ENCODE results near the gene PHYKPL.

Gene PHYKPL

DNA sequence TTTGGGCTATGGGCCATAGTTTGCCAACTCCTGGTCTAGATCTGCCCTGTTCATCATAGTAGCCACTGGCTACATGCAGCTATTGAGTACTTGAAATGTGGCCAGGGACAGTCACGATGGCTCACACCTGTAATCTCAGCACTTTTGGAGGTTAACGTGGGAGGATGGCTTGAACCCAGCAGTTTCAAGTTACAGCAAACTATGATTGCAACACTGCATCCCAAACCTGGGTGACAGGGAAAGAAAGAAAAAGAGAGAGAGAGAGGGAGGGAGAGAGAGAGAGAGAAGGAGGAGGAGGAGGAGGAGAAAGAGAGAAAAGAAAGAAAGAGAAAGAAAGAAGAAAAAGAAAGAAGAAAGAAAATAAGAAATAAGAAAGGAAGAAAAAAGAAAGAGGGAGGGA lies 40.4 kb downstream of the PHYKPL start:
- no peak overlapping the region for H3K9ac ChIP-seq (ENCODE audit: low read depth, low read length)
- H3K9me3 ChIP-seq (ENCODE audit: insufficient read depth, low read depth, low read length), result 0 out of 2 replicates have a peak, but pooled peaks cover 7% of the 10 kb centered on the region
- H3K27ac ChIP-seq (ENCODE audit: low read length), result no peak overlapping the region
- H3K36me3 ChIP-seq (ENCODE audit: insufficient read depth, low read depth, low read length), result no peaks in the 10 kb centered on the region
- H3K4me3 ChIP-seq (ENCODE audit: low read length), result no peak overlapping the region
- H3K27me3 ChIP-seq (ENCODE audit: insufficient read depth, low read length), result no peaks in the 10 kb centered on the region
- peaks cover 4% of the 10 kb centered on the region; the same call in 1 of the 2 replicates for H3K4me1 ChIP-seq (ENCODE audit: insufficient read depth, low read length)

DNA sequence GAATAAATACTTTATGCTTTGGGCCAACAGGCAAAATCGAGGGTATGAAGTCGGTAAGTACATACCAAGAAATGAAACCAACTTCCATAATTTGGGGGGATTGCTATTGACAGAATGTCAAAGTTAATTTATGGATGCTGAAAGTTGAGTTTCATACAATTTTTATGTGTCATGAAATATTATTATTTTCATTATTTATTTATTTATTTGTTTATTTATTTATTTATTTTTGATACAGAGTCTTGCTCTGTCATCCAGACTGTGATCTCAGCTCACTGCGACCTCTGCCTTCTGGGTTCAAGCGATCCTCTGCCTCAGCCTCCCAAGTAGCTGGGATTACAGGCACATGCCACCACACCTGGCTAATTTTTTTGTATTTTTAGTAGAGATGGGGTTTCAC lies 40.9 kb downstream of the PHYKPL start:
- peaks cover 4% of the 10 kb centered on the region; the same call in 1 of the 2 replicates for H3K4me1 ChIP-seq (ENCODE audit: insufficient read depth, low read length)
- no peaks in the 10 kb centered on the region for H3K27me3 ChIP-seq (ENCODE audit: insufficient read depth, low read length)
- no peaks in the 10 kb centered on the region for H3K36me3 ChIP-seq (ENCODE audit: insufficient read depth, low read depth, low read length)
- no peak overlapping the region for H3K9ac ChIP-seq (ENCODE audit: low read depth, low read length)
- H3K27ac ChIP-seq (ENCODE audit: low read length), result no peak overlapping the region
- 0 out of 2 replicates have a peak, but pooled peaks cover 7% of the 10 kb centered on the region for H3K9me3 ChIP-seq (ENCODE audit: insufficient read depth, low read depth, low read length)
- no peak overlapping the region for H3K4me3 ChIP-seq (ENCODE audit: low read length)

GRCh38 chr5:178189433-178189832 lies 43.2 kb downstream of the PHYKPL start:
- H3K9ac ChIP-seq (ENCODE audit: low read depth, low read length), result no peak overlapping the region
- no peaks in the 10 kb centered on the region for H3K36me3 ChIP-seq (ENCODE audit: insufficient read depth, low read depth, low read length)
- H3K9me3 ChIP-seq (ENCODE audit: insufficient read depth, low read depth, low read length), result 0 out of 2 replicates have a peak, but pooled peaks cover 7% of the 10 kb centered on the region
- H3K27ac ChIP-seq (ENCODE audit: low read length), result no peak overlapping the region
- no peak overlapping the region for H3K4me3 ChIP-seq (ENCODE audit: low read length)
- no peaks in the 10 kb centered on the region for H3K27me3 ChIP-seq (ENCODE audit: insufficient read depth, low read length)
- H3K4me1 ChIP-seq (ENCODE audit: insufficient read depth, low read length), result 0 out of 2 replicates have a peak, but pooled peaks cover 2% of the 10 kb centered on the region

DNA sequence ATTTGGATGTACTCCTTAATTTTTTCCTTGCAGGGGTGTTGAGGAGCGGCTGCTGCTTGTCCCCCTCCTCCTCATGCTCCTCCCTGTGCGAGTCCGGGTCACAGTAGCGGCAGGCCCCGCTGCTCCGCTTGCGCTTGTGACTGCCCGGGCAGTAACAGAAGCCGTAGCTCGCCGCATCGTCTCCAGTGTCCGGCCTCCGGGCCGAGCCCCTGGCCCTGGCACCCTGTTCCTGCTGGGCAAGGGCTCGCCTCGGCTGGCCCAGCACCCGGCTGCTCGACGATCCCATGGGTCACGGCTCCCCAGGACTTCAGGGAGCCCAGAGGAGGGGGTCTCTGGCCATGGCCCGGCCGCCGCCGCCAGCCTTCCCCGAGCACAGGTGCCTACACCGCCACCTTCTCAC lies 45.6 kb downstream of the PHYKPL start, which contains the start of gene GMCL2:
Gene GMCL2 (minus strand): TSS at position 358 of the 400 bp plus-strand sequence. CDS start 72 bp downstream, at position 286.
- Histone ChIP-seq H3K4me3 (ENCODE audit: low read length) (no peak within 1 kb of the TSS), H3K9ac (ENCODE audit: low read depth, low read length) (no peak within 1 kb of the TSS), H3K27ac (ENCODE audit: low read length) (no peak within 1 kb of the TSS), H3K9me3 (ENCODE audit: insufficient read depth, low read depth, low read length) (0 out of 2 replicates have a peak, but pooled peaks cover 3% of the 10 kb centered on the region), H3K36me3 (ENCODE audit: insufficient read depth, low read depth, low read length) (no peaks in the 10 kb centered on the region), H3K27me3 (ENCODE audit: insufficient read depth, low read length) (no peaks in the 10 kb centered on the region), H3K4me1 (ENCODE audit: insufficient read depth, low read length) (peaks cover 4% of the 10 kb centered on the region; the same call in 1 of the 2 replicates)

DNA sequence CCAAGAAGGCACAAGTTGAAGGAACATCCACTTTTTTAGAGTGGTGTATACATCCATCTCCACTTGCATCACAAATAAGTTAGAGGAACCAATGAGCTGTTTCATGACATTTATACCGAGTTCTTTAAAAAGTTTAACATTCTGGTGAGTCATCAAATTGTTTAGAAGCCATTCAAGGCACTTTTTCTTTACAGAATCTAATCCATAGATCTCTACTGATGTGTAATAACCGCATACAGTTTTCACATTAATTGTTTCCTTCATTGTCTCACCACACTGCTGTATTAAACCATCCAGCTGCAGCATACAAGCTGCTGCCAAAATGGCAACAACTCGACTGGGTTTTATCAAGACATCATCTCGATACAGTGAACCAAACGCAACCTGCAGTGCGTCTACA lies 46.2 kb downstream of the PHYKPL start:
- Histone ChIP-seq H3K9me3 (ENCODE audit: insufficient read depth, low read depth, low read length) (0 out of 2 replicates have a peak, but pooled peaks cover 3% of the 10 kb centered on the region), H3K27ac (ENCODE audit: low read length) (no peak overlapping the region), H3K4me1 (ENCODE audit: insufficient read depth, low read length) (peaks cover 4% of the 10 kb centered on the region; the same call in 1 of the 2 replicates), H3K36me3 (ENCODE audit: insufficient read depth, low read depth, low read length) (no peaks in the 10 kb centered on the region), H3K9ac (ENCODE audit: low read depth, low read length) (no peak overlapping the region), H3K27me3 (ENCODE audit: insufficient read depth, low read length) (no peaks in the 10 kb centered on the region), H3K4me3 (ENCODE audit: low read length) (no peak overlapping the region)

DNA sequence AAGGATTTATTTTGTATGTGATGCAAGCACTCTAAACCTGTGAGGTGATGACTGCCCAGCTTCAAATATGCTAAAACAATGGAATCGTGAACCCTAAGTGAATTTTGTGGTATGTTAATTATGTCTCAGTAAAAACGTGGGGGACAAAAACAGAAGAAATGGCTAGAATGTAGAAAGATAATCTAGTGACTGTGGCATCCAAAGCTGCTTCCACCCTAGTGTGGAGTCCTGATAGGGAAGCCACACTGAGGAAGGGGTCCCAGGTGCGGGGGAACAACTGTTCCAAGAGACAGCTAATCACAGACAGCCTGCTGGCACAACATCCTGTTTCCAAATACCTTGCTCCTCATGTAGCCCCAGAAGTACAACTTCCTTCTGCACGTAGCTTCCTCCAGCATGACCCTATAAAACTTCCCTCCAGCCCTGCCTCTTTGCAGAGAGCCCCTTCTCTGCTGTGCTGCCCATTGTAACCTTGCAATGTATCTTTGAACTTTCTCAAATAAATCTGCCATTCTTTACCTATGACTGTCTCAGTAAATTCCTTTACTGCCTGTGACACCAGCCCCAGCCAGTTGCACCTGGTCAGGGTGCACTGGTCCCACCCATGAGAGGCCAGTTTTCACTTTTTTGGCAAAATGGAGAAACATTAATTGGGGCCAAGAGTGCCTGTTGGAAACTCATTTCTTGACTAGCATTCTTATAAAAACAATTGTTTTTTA lies 50.3 kb downstream of the PHYKPL start:
- Histone ChIP-seq H3K36me3 (ENCODE audit: insufficient read depth, low read depth, low read length) (no peaks in the 10 kb centered on the region), H3K27ac (ENCODE audit: low read length) (peak overlapping the region; percentile 26), H3K9ac (ENCODE audit: low read depth, low read length) (peak overlapping the region; percentile 0; the same call in 1 of the 2 replicates), H3K27me3 (ENCODE audit: insufficient read depth, low read length) (no peaks in the 10 kb centered on the region), H3K9me3 (ENCODE audit: insufficient read depth, low read depth, low read length) (no peaks in the 10 kb centered on the region), H3K4me1 (ENCODE audit: insufficient read depth, low read length) (peaks cover 14% of the 10 kb centered on the region; the same call in 1 of the 2 replicates), H3K4me3 (ENCODE audit: low read length) (no peak overlapping the region)

- H3K4me1 ChIP-seq (ENCODE audit: insufficient read depth, low read length), result peaks cover 14% of the 10 kb centered on the region; the same call in 1 of the 2 replicates
- H3K9me3 ChIP-seq (ENCODE audit: insufficient read depth, low read depth, low read length), result no peaks in the 10 kb centered on the region
- no peaks in the 10 kb centered on the region for H3K27me3 ChIP-seq (ENCODE audit: insufficient read depth, low read length)
- peak overlapping the region; percentile 62; the same call in 1 of the 2 replicates for H3K4me3 ChIP-seq (ENCODE audit: low read length)
- H3K36me3 ChIP-seq (ENCODE audit: insufficient read depth, low read depth, low read length), result no peaks in the 10 kb centered on the region
- H3K9ac ChIP-seq (ENCODE audit: low read depth, low read length), result peak overlapping the region; percentile 73; the same call in 1 of the 2 replicates
- peak overlapping the region; percentile 87 for H3K27ac ChIP-seq (ENCODE audit: low read length)
These were observed 52.3 kb downstream of the PHYKPL start for GRCh38 chr5:178180141-178180863.

- no peaks in the 10 kb centered on the region for H3K9me3 ChIP-seq (ENCODE audit: insufficient read depth, low read depth, low read length)
- peaks cover 12% of the 10 kb centered on the region; the same call in 1 of the 2 replicates for H3K4me1 ChIP-seq (ENCODE audit: insufficient read depth, low read length)
- no peak overlapping the region for H3K4me3 ChIP-seq (ENCODE audit: low read length)
- H3K27me3 ChIP-seq (ENCODE audit: insufficient read depth, low read length), result no peaks in the 10 kb centered on the region
- H3K9ac ChIP-seq (ENCODE audit: low read depth, low read length), result peak overlapping the region; percentile 29; the same call in 1 of the 2 replicates
- peak overlapping the region; percentile 27 for H3K27ac ChIP-seq (ENCODE audit: low read length)
- H3K36me3 ChIP-seq (ENCODE audit: insufficient read depth, low read depth, low read length), result no peaks in the 10 kb centered on the region
These were observed 55.0 kb downstream of the PHYKPL start for GRCh38 chr5:178177569-178177968.

- H3K4me1 ChIP-seq (ENCODE audit: insufficient read depth, low read length), result peaks cover 10% of the 10 kb centered on the region; the same call in 1 of the 2 replicates
- H3K9ac ChIP-seq (ENCODE audit: low read depth, low read length), result no peak overlapping the region
- no peaks in the 10 kb centered on the region for H3K36me3 ChIP-seq (ENCODE audit: insufficient read depth, low read depth, low read length)
- H3K27me3 ChIP-seq (ENCODE audit: insufficient read depth, low read length), result no peaks in the 10 kb centered on the region
- no peak overlapping the region for H3K27ac ChIP-seq (ENCODE audit: low read length)
- no peak overlapping the region for H3K4me3 ChIP-seq (ENCODE audit: low read length)
- no peaks in the 10 kb centered on the region for H3K9me3 ChIP-seq (ENCODE audit: insufficient read depth, low read depth, low read length)
These were observed 55.8 kb downstream of the PHYKPL start for GRCh38 chr5:178176791-178177190.

DNA sequence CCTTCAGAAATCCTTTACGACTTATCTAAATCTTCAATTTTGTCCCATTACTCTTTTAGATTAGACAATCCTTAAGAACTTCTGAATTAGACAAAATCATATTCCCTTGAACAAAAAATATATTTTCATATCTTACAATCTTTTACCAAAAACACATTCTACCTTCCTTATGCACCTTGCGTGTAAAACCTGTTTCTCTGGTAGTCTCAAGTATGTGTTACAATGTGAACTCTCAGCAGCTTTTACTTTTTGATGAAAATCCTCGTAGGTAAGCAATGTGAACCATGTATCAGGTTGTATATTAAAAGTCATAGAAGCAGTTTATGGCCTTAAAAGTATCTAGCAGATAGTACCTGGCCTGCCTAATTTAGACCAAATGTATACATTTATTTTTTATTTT lies 58.1 kb downstream of the PHYKPL start:
- H3K4me3 ChIP-seq (ENCODE audit: low read length), result no peak overlapping the region
- no peak overlapping the region for H3K27ac ChIP-seq (ENCODE audit: low read length)
- H3K9me3 ChIP-seq (ENCODE audit: insufficient read depth, low read depth, low read length), result no peaks in the 10 kb centered on the region

GRCh38 chr5:178170455-178170854 lies 62.1 kb downstream of the PHYKPL start:
- H3K36me3 ChIP-seq (ENCODE audit: insufficient read depth, low read depth, low read length), result no peaks in the 10 kb centered on the region
- H3K27me3 ChIP-seq (ENCODE audit: insufficient read depth, low read length), result no peaks in the 10 kb centered on the region
- H3K4me3 ChIP-seq (ENCODE audit: low read length), result no peak overlapping the region
- no peak overlapping the region for H3K9ac ChIP-seq (ENCODE audit: low read depth, low read length)
- H3K4me1 ChIP-seq (ENCODE audit: insufficient read depth, low read length), result no peaks in the 10 kb centered on the region
- H3K27ac ChIP-seq (ENCODE audit: low read length), result no peak overlapping the region
- no peaks in the 10 kb centered on the region for H3K9me3 ChIP-seq (ENCODE audit: insufficient read depth, low read depth, low read length)

More for the DNA sequence above, 58.1 kb downstream of the PHYKPL start:
- Histone ChIP-seq H3K9ac (ENCODE audit: low read depth, low read length) (no peak overlapping the region), H3K36me3 (ENCODE audit: insufficient read depth, low read depth, low read length) (no peaks in the 10 kb centered on the region), H3K4me1 (ENCODE audit: insufficient read depth, low read length) (peaks cover 6% of the 10 kb centered on the region; the same call in 1 of the 2 replicates), H3K27me3 (ENCODE audit: insufficient read depth, low read length) (no peaks in the 10 kb centered on the region)
